CD4-positive, alpha-beta T cell (primary cell): ENCODE results near the gene NAA16. TPM values are rescaled to one million over a fixed set of nuclear protein-coding genes. Genes with fewer than 3 reads are reported as not detected.
A peak's percentile ranks its signal among the peaks of the same experiment; 100 is the strongest.

Experiments
- ATAC-seq: fragments of 200-7000 bp; cut with Tn5 transposase; one replicate; pipeline ENCODE4 v1.10.0; 2022; ENCODE audit warnings: mild to moderate bottlenecking; ENCODE audit not compliant: poor library complexity
- CTCF ChIA-PET: fragments of 350-600 bp; sonication (Branson Sonifier 250); formaldehyde crosslinking; loops from one replicate; lab custom pipeline; 2021; ENCODE audit warnings: antibody characterized with exemption, inconsistent platforms; lab: Charles Lee
- POLR2A ChIA-PET: fragments of 350-600 bp; sonication (Branson Sonifier 250); formaldehyde crosslinking; loops from one replicate; lab custom pipeline; 2021; ENCODE audit warnings: antibody characterized with exemption, inconsistent platforms; lab: Charles Lee
- DNase-seq, 14 experiments: peaks; one replicate each; pipeline ENCODE4 v3.0.0-alpha.2; 2013 to 2020; ENCODE audit warnings: mixed read lengths in 2 of 14
- H3K27ac ChIP-seq, 2 donors: one replicate each; pipeline versions ENCODE4 v1.5.1 to v1.7.0; 2013; ENCODE audit warnings: low read length in 2 of 2, low read depth in 1 of 2, mild to moderate bottlenecking in 1 of 2
- H3K27me3 ChIP-seq, 2 experiments: 1 replicate in 1 of 2; 2 replicates in 1 of 2; pipeline versions ENCODE4 v1.6.1 to v1.7.0; 2013; ENCODE audit warnings: low read length in 2 of 2, control low read depth in 1 of 2, mild to moderate bottlenecking in 1 of 2, moderate library complexity in 1 of 2; ENCODE audit not compliant: insufficient read depth in 2 of 2, control insufficient read depth in 1 of 2
- H3K36me3 ChIP-seq: one replicate; pipeline ENCODE4 v1.6.1; 2013; ENCODE audit warnings: low read length, control low read depth; ENCODE audit not compliant: insufficient read depth
- H3K4me1 ChIP-seq: one replicate; pipeline ENCODE4 v1.6.1; 2013; ENCODE audit warnings: low read length, control low read depth; ENCODE audit not compliant: insufficient read depth
- H3K4me3 ChIP-seq: one replicate; pipeline ENCODE4 v1.5.1; 2013; ENCODE audit warnings: mild to moderate bottlenecking, low read length, moderate library complexity
- H3K9me3 ChIP-seq, 2 experiments: 1 replicate in 1 of 2; 2 replicates in 1 of 2; pipeline versions ENCODE4 v1.6.1 to v1.7.0; 2013; ENCODE audit warnings: low read length in 2 of 2, mild to moderate bottlenecking in 2 of 2, control low read depth in 1 of 2, moderate library complexity in 1 of 2; ENCODE audit not compliant: control insufficient read depth in 1 of 2, insufficient read depth in 1 of 2
- H3K27ac Mint-ChIP-seq: one replicate; pipeline ENCODE4 v1.8.0; 2020; ENCODE audit warnings: mixed read lengths
- H3K27me3 Mint-ChIP-seq: one replicate; pipeline ENCODE4 v1.8.0; 2021; ENCODE audit warnings: mixed read lengths
- H3K36me3 Mint-ChIP-seq: one replicate; pipeline ENCODE4 v1.8.0; 2021; ENCODE audit warnings: low read depth, mixed read lengths
- H3K4me1 Mint-ChIP-seq: one replicate; pipeline ENCODE4 v1.8.0; 2021; ENCODE audit warnings: low read depth, mixed read lengths
- H3K4me3 Mint-ChIP-seq: one replicate; pipeline ENCODE4 v1.8.0; 2020; ENCODE audit warnings: mild to moderate bottlenecking, mixed read lengths
- H3K9me3 Mint-ChIP-seq: one replicate; pipeline ENCODE4 v1.8.0; 2020; ENCODE audit warnings: mixed read lengths
- intact Hi-C, 2 experiments: fragments of 100-400 bp; cut with DNase I in 1 of 2; cut with micrococcal nuclease in 1 of 2; formaldehyde crosslinking; loops; one replicate each; pipeline versions ENCODE4 v1.15.1 to v1.9.0; 2023 to 2025; cut with DNase I, micrococcal nuclease
- total RNA-seq, 174 experiments: library from RNA in 2 of 174; stranded (reverse) in 2 of 174; gene quantifications; one replicate each; pipeline ENCODE4 v1.2.3 and lab custom pipeline; 2021 to 2026
- TF ChIP-seq, protein P1 (sequence below): fragments of 200-600 bp; IDR thresholded peaks from one replicate; pipeline ENCODE4 v1.8.0; 2022; ENCODE audit warnings: antibody characterized with exemption, mild to moderate bottlenecking

Gene NAA16
- total RNA-seq, 2 experiments from 2014 or later: 76.9 to 80.5 TPM

DNA sequence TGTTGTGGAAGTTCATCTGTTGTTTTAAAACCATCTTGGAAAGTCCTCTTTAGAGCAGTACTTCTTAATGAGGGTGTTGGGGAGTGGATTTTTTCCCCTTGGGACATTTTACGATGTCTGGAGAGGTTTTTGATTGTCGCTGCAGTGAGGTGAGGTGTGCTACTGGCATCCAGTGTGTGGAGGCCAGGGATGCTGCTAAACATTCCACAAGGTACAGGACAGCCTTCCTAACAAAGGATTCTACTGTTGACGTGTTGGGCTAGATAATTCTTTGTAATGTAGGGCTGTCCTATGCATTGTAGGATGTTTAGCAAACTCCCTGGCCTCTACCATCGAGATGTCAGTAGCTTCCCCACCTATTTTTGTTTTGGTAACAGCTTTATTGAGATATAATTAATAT is 33.3 kb downstream of the NAA16 start:
- H3K27ac ChIP-seq: no peak overlapping the region
- peaks cover 0 to 3% of the 10 kb centered on the region in 2 experiments for H3K9me3 ChIP-seq
- CTCF ChIA-PET: interaction anchor here (0.8 kb wide), 1 partner anchor 26 kb away, joined by 3 read pairs; no protein-coding TSS in a partner anchor
- TF ChIP-seq, protein P1, sequence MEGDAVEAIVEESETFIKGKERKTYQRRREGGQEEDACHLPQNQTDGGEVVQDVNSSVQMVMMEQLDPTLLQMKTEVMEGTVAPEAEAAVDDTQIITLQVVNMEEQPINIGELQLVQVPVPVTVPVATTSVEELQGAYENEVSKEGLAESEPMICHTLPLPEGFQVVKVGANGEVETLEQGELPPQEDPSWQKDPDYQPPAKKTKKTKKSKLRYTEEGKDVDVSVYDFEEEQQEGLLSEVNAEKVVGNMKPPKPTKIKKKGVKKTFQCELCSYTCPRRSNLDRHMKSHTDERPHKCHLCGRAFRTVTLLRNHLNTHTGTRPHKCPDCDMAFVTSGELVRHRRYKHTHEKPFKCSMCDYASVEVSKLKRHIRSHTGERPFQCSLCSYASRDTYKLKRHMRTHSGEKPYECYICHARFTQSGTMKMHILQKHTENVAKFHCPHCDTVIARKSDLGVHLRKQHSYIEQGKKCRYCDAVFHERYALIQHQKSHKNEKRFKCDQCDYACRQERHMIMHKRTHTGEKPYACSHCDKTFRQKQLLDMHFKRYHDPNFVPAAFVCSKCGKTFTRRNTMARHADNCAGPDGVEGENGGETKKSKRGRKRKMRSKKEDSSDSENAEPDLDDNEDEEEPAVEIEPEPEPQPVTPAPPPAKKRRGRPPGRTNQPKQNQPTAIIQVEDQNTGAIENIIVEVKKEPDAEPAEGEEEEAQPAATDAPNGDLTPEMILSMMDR: no peak
- peaks cover 15% of the 10 kb centered on the region for H3K4me1 ChIP-seq
- POLR2A ChIA-PET: interaction anchor here (0.8 kb wide), 1 partner anchor 11 kb away, joined by 3 read pairs; no protein-coding TSS in a partner anchor
- H3K4me3 ChIP-seq: no peak overlapping the region
- peaks cover 92% of the 10 kb centered on the region for H3K36me3 Mint-ChIP-seq
- H3K27me3 Mint-ChIP-seq: no peaks in the 10 kb centered on the region
- no peak overlapping the region for H3K4me3 Mint-ChIP-seq
- intact Hi-C loops: loop anchor here in 1 of 2 experiments (10.0 kb wide), 1 partner anchor 270 kb away; no protein-coding TSS in a partner anchor
- H3K27me3 ChIP-seq: no peaks in the 10 kb centered on the region
- H3K4me1 Mint-ChIP-seq: peaks cover 66% of the 10 kb centered on the region
- peaks cover 24% of the 10 kb centered on the region for H3K36me3 ChIP-seq
- no peak for DNase-seq
- no peak for ATAC-seq
- H3K9me3 Mint-ChIP-seq: no peaks in the 10 kb centered on the region
- peak overlapping the region; percentile 82 for H3K27ac Mint-ChIP-seq

DNA sequence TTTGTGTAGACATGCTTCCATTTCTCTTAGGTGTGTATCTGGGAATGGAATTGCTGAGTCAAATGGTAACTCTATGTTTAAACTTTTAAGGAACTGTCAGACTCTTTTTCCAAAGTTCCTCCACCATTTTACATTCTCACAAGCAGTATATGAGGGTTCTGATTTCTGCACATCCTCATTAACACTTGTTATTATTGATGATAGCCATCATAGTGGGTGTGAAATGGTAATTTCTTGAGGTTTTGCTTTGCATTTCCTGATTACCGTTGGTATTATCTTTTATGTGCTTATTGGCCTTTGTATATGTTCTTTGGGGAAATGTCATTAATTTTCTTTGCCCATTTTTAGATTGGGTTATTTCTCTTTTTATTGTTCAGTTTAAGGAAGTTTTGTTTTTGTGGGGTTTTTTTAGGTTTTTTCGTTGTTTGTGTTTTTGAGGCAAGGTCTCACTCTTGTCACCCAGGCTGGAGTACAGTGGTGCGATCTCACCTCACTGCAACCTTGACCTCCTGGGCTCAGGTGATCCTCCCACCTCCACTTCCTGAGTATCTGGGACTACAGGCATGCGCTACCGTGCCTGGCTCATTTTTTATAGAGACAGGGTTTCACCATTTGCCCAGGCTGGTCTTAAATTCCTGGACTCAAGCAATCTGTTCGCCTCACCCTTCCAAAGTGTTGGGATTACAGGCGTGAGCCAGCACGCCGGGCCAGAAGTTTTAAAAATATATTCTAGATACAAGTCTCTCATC is 34.3 kb downstream of the NAA16 start:
- Mint-ChIP-seq H3K27me3 (no peaks in the 10 kb centered on the region), H3K9me3 (no peaks in the 10 kb centered on the region), H3K27ac (peak overlapping the region; percentile 82), H3K36me3 (peaks cover 85% of the 10 kb centered on the region), H3K4me1 (peaks cover 62% of the 10 kb centered on the region), H3K4me3 (no peak overlapping the region)
- ChIA-PET CTCF (no interaction called here), POLR2A (interaction anchor here (0.8 kb wide), 1 partner anchor 12 kb away, joined by 3 read pairs; no protein-coding TSS in a partner anchor)
- TF ChIP-seq, protein P1: no peak
- DNase-seq (peak in 1 of 14 experiments; percentile 23), ATAC-seq (no peak)
- peaks cover 15% of the 10 kb centered on the region for H3K4me1 ChIP-seq
- no peak overlapping the region for H3K4me3 ChIP-seq
- H3K27me3 ChIP-seq: no peaks in the 10 kb centered on the region
- H3K9me3 ChIP-seq: peaks cover 0 to 3% of the 10 kb centered on the region in 2 experiments
- peaks cover 25% of the 10 kb centered on the region for H3K36me3 ChIP-seq
- intact Hi-C loops: loop anchor here (5.0 to 10.0 kb wide), 4 partner anchors 33 to 767 kb away; partner anchors contain the start of gene NAA16 (in 2 of the 2)
- no peak overlapping the region for H3K27ac ChIP-seq

DNA sequence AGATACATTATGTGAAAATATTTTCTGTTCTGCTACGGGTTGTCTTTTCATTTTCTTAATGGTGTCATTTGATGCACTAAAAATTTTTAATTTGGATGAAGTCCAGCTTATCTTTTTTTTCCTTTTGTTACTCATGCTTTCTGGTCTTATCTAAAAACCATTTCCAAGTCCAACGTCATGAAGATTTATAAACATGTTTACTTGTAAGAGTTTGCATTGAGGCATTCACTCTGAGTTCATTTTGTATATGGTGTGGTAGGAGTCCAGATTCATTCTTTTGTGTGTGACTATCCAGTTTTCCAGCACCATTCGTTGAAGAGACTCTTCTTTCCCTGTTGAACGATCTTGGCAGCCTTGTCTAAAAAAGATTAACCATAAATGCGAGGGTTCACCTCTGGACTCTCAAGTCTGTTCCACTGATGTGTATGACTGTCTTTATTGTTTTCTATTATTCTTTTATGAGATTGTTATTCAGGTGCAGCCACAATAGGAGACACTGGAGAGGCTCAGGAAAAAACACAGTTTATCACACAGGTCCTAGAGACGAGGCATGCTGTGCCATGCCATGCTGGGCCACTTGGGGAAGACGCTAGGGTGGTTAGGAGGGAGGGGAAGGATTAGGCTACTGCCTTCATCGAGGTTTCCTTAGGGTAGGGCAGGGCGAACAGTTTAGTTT is 35.0 kb downstream of the NAA16 start:
- intact Hi-C loops: loop anchor here (5.0 to 10.0 kb wide), 4 partner anchors 34 to 766 kb away; partner anchors contain the start of gene NAA16 (in 2 of the 2)
- Mint-ChIP-seq H3K36me3 (peaks cover 78% of the 10 kb centered on the region), H3K27me3 (no peaks in the 10 kb centered on the region), H3K27ac (peak overlapping the region; percentile 82), H3K4me3 (peak overlapping the region; percentile 31), H3K9me3 (no peaks in the 10 kb centered on the region), H3K4me1 (peaks cover 56% of the 10 kb centered on the region)
- TF ChIP-seq, protein P1: no peak
- H3K36me3 ChIP-seq: peaks cover 23% of the 10 kb centered on the region
- no peaks in the 10 kb centered on the region for H3K27me3 ChIP-seq
- no peak overlapping the region for H3K4me3 ChIP-seq
- DNase-seq: no peak
- peak overlapping the region in 1 of 2 donors; percentile 5 for H3K27ac ChIP-seq
- H3K4me1 ChIP-seq: peaks cover 15% of the 10 kb centered on the region
- ChIA-PET POLR2A (no interaction called here), CTCF (no interaction called here)
- no peak for ATAC-seq
- H3K9me3 ChIP-seq: peaks cover 0 to 3% of the 10 kb centered on the region in 2 experiments
